K562 (cell line): ENCODE data around the gene IL18RAP. TPM values are rescaled to one million over a fixed set of nuclear protein-coding genes. Genes with fewer than 3 reads are reported as not detected.

Source experiments
- ATAC-seq: fragments of 200-7000 bp; cut with Tn5 transposase; 3 replicates; pipeline ENCODE4 v1.9.1; 2020; ENCODE audit warnings: moderate library complexity
- BruUV-seq: library from RNA; stranded (reverse); fragments of 400-500 nt; replicated peaks from 2 replicates; lab custom pipeline; 2021; lab: Mats Ljungman, UMichigan
- CTCF ChIA-PET: fragments of 300-600 bp; formaldehyde crosslinking; extraction: SDS; loops from one replicate; lab custom pipeline; 2021; ENCODE audit warnings: low intra/inter-chr PET ratio; lab: Yijun Ruan, JAX
- POLR2A ChIA-PET: fragments of 300-600, 350-650 bp; sonication (Branson Sonifier 250); formaldehyde crosslinking; extraction: SDS; loops from one replicate; lab custom pipeline; 2021; ENCODE audit warnings: antibody characterized with exemption, inconsistent platforms; lab: Yijun Ruan, JAX
- DNase-seq, 4 experiments: peaks; one replicate each; pipeline versions ENCODE4 v3.0.0 to v3.0.0-alpha.2; 2011 to 2018; ENCODE audit warnings: low spot score in 3 of 4, mixed read lengths in 3 of 4; ENCODE audit errors: extremely low read depth in 1 of 4
- FAIRE-seq: peaks from 2 replicates; lab custom pipeline; 2011; peaks lifted over from hg19 to GRCh38; lab: Jason Lieb, UNC
- H2AFZ ChIP-seq: 2 replicates; pipeline ENCODE4 v1.6.0; 2011; ENCODE audit warnings: low read depth, low read length, control low read depth, inconsistent platforms
- H3K27ac ChIP-seq: fragments of 200-600 bp; 3 replicates; pipeline ENCODE4 v1.8.0; 2011; ENCODE audit warnings: low read depth, mild to moderate bottlenecking, control low read depth, inconsistent platforms, low read length, moderate library complexity, mixed read lengths; ENCODE audit errors: extremely low read depth
- H3K27me3 ChIP-seq, 2 experiments: fragments of 300-600 bp in 1 of 2; 2 replicates in 1 of 2; 3 replicates in 1 of 2; pipeline versions ENCODE4 v1.6.0 to v1.8.0; 2011; ENCODE audit warnings: inconsistent platforms in 2 of 2, low read length in 2 of 2, mild to moderate bottlenecking in 1 of 2, mixed read lengths in 1 of 2, moderate library complexity in 1 of 2; ENCODE audit not compliant: control insufficient read depth in 2 of 2, insufficient read depth in 2 of 2
- H3K36me3 ChIP-seq: fragments of 300-600 bp; 3 replicates; pipeline ENCODE4 v1.8.0; 2011; ENCODE audit warnings: mild to moderate bottlenecking, low read length, inconsistent platforms; ENCODE audit not compliant: control insufficient read depth, insufficient read depth
- H3K4me1 ChIP-seq, 2 experiments: fragments of 200-600 bp in 1 of 2; replicated peaks in 1 of 2; 2 replicates in 1 of 2; 3 replicates in 1 of 2; pipeline versions ENCODE4 v1.5.1 to v1.8.0; 2011; ENCODE audit warnings: inconsistent platforms in 2 of 2, low read length in 2 of 2, mild to moderate bottlenecking in 1 of 2, mixed read lengths in 1 of 2, moderate library complexity in 1 of 2; ENCODE audit not compliant: control insufficient read depth in 2 of 2, insufficient read depth in 2 of 2
- H3K4me2 ChIP-seq: 2 replicates; pipeline ENCODE4 v1.6.1; 2011; ENCODE audit warnings: low read length, control low read depth, inconsistent platforms, mixed read lengths; ENCODE audit not compliant: insufficient read depth
- H3K4me3 ChIP-seq: fragments of 200-600 bp; sonication (generic), shearing (Covaris generic); 2 replicates; pipeline ENCODE4 v1.5.1; 2016; ENCODE audit warnings: control low read depth, inconsistent platforms
- H3K79me2 ChIP-seq: fragments of 200-600 bp; 3 replicates; pipeline ENCODE4 v1.8.0; 2011; ENCODE audit warnings: low read length, inconsistent platforms; ENCODE audit not compliant: control insufficient read depth, insufficient read depth
- H3K9ac ChIP-seq, 2 experiments: 2 replicates each; pipeline versions ENCODE4 v1.6.0 to v1.6.1; 2011; ENCODE audit warnings: low read depth in 2 of 2, low read length in 2 of 2, control low read depth in 1 of 2, inconsistent platforms in 1 of 2, mild to moderate bottlenecking in 1 of 2, mixed read lengths in 1 of 2; ENCODE audit not compliant: insufficient read depth in 1 of 2
- H3K9me1 ChIP-seq: one replicate; pipeline ENCODE4 v1.6.0; 2011; ENCODE audit warnings: inconsistent platforms, mild to moderate bottlenecking, low read length, moderate library complexity; ENCODE audit not compliant: control insufficient read depth, insufficient read depth
- H3K9me3 ChIP-seq: replicated peaks from 2 replicates; pipeline ENCODE4 v1.5.1; 2011; ENCODE audit warnings: low read depth, low read length, inconsistent platforms; ENCODE audit not compliant: control insufficient read depth, insufficient read depth
- H4K20me1 ChIP-seq: replicated peaks from 2 replicates; pipeline ENCODE4 v1.6.1; 2011; ENCODE audit warnings: low read length, inconsistent platforms, mixed read lengths; ENCODE audit not compliant: control insufficient read depth, insufficient read depth
- ARNT ChIP-seq, 2 experiments: fragments of 450-650 bp; IDR thresholded peaks; 2 replicates each; pipeline ENCODE4 v1.6.1; 2016; ENCODE audit warnings: mild to moderate bottlenecking in 1 of 2
- BCL6 ChIP-seq: fragments of 250-450 bp; sonication (Bioruptor Pico); IDR thresholded peaks from 2 replicates; pipeline ENCODE4 v1.4.0; 2020
- CEBPB ChIP-seq: fragments of 450-650 bp; IDR thresholded peaks from 2 replicates; pipeline ENCODE4 v1.6.1; 2016; ENCODE audit warnings: missing genetic modification characterization, missing compliant biosample characterization
- DNMT1 ChIP-seq: fragments of 450-650 bp; IDR thresholded peaks from 2 replicates; pipeline ENCODE4 v1.6.1; 2016; ENCODE audit warnings: antibody characterized with exemption, mild to moderate bottlenecking
- HMGN3 ChIP-seq: IDR thresholded peaks from 2 replicates; pipeline ENCODE4 v1.6.1; 2011; ENCODE audit warnings: borderline replicate concordance, low read depth, mild to moderate bottlenecking, mixed read lengths, low read length; ENCODE audit not compliant: insufficient read length; ENCODE audit errors: extremely low read depth
- MAFG ChIP-seq: fragments of 450-650 bp; conservative IDR thresholded peaks from 2 replicates; pipeline ENCODE4 v1.6.1; 2016; ENCODE audit warnings: missing genetic modification characterization, missing compliant biosample characterization
- RNF2 ChIP-seq: sonication (generic); IDR thresholded peaks from 2 replicates; pipeline ENCODE4 v1.6.1; 2016
- STAT5B ChIP-seq: fragments of 250-450 bp; sonication (Bioruptor Pico); IDR thresholded peaks from 2 replicates; pipeline ENCODE4 v1.8.0; 2021; ENCODE audit warnings: mild to moderate bottlenecking, inconsistent platforms
- ZNF224 ChIP-seq: sonication (generic); formaldehyde crosslinking; IDR thresholded peaks from 2 replicates; pipeline ENCODE4 v1.8.0; 2022; ENCODE audit warnings: mild to moderate bottlenecking, missing genetic modification reagents
- WGBS: fragments of 100-300 bp; shearing (Covaris generic); methylation state at CpG from one replicate; pipeline ENCODE4 v1.1.6; 2016; ENCODE audit warnings: low coverage, mixed read lengths; ENCODE audit not compliant: insufficient coverage; ENCODE audit errors: missing lambda C conversion rate; 5-methylcytosine and 5-hydroxymethylcytosine counted together
- in situ Hi-C: fragments of 300-500 bp; cut with MboI; formaldehyde crosslinking; loops from 4 replicates; pipeline ENCODE4 v1.15.0; 2018; ENCODE audit warnings: inconsistent platforms, mixed read lengths
- intact Hi-C: fragments of 100-400 bp; cut with micrococcal nuclease; formaldehyde crosslinking; loops from 2 replicates; pipeline ENCODE4 v1.14.2; 2022
- polyA plus RNA-seq, 8 experiments: library from polyadenylated mRNA; depleted of rRNA in 4 of 8; stranded (reverse) in 5 of 8; unstranded in 3 of 8; fragments of >200 nt; fragmentation: Nextera tagmentation in 2 of 8; fragmentation: Illumina TruSeq in 1 of 8; extraction: Ambion mirVana in 2 of 8; extraction: Trizol in 1 of 8; gene quantifications; 2 replicates each; pipeline versions ENCODE4 v1.2.1 to v1.2.3, GENCODE V29; 2011 to 2014; ENCODE audit warnings: inconsistent platforms in 1 of 8, missing spikeins in 1 of 8
- total RNA-seq, 7 experiments: library from RNA; depleted of rRNA in 6 of 7; stranded (reverse); fragments of >200 nt in 6 of 7; fragmentation: Illumina TruSeq in 2 of 7; extraction: Trizol in 2 of 7; gene quantifications; 2 replicates each; pipeline versions ENCODE4 v1.2.1 to v1.2.3, GENCODE V29; 2011 to 2021; ENCODE audit warnings: low replicate concordance in 1 of 7
- TF ChIP-seq, protein P1 (sequence below): sonication (generic); formaldehyde crosslinking; IDR thresholded peaks from 2 replicates; pipeline ENCODE4 v1.8.1; 2023; ENCODE audit warnings: mild to moderate bottlenecking, missing genetic modification reagents
- TF ChIP-seq, protein P2 (sequence below): IDR thresholded peaks from 2 replicates; pipeline ENCODE4 v1.6.1; 2011; ENCODE audit not compliant: insufficient read length; ENCODE audit errors: extremely low read depth
- TF ChIP-seq, protein P3 (sequence below): fragments of 450-650 bp; IDR thresholded peaks from 2 replicates; pipeline ENCODE4 v1.6.1; 2017; ENCODE audit warnings: mild to moderate bottlenecking, moderate library complexity
- TF ChIP-seq, protein P4 (sequence below): fragments of 250-450 bp; sonication (Bioruptor Pico); IDR thresholded peaks from 2 replicates; pipeline ENCODE4 v1.8.0; 2021; ENCODE audit warnings: mild to moderate bottlenecking, moderate library complexity
- TF ChIP-seq, protein P5 (sequence below): fragments of 250-450 bp; sonication (Bioruptor Pico); IDR thresholded peaks from 2 replicates; pipeline ENCODE4 v1.4.0; 2020; ENCODE audit warnings: mild to moderate bottlenecking

IL18RAP gene
- total and polyA plus RNA-seq, 9 of the 15 experiments (the other 6 are each of a cell fraction or from before 2014, with no cell fraction given) = 1.1 to 20.5 (median 5.8) TPM

DNA sequence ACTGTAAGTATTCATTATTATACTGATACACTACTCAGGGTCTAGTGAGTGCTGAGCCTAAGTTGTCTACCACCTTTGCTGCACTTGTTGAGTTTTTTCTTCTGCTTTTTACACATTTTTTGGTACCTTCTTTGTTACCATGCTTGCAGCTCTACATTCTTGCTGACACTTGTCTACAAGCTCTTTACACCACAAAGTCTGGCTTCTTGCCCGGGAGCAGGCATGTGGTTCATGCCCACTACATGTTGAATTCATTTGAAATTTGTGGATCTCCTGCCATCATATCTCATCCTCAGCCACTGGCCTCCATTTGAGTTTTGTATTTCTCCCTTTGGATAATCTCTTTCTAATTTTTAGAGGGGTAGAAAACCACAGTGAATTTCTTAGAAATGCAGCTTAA lies 37.4 kb upstream of the IL18RAP start:
- in situ Hi-C loops = no loop called here
- CTCF ChIA-PET = no interaction called here
- no peak for ATAC-seq
- no peaks in the 10 kb centered on the region for H3K9me1 ChIP-seq
- no peak overlapping the region for H3K4me3 ChIP-seq
- H3K27me3 ChIP-seq = no peaks in the 10 kb centered on the region
- TF ChIP-seq, protein P1, sequence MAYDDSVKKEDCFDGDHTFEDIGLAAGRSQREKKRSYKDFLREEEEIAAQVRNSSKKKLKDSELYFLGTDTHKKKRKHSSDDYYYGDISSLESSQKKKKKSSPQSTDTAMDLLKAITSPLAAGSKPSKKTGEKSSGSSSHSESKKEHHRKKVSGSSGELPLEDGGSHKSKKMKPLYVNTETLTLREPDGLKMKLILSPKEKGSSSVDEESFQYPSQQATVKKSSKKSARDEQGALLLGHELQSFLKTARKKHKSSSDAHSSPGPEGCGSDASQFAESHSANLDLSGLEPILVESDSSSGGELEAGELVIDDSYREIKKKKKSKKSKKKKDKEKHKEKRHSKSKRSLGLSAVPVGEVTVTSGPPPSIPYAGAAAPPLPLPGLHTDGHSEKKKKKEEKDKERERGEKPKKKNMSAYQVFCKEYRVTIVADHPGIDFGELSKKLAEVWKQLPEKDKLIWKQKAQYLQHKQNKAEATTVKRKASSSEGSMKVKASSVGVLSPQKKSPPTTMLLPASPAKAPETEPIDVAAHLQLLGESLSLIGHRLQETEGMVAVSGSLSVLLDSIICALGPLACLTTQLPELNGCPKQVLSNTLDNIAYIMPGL (CRISPR knock-in tag) = no peak
- TF ChIP-seq RNF2 = no peak
- TF ChIP-seq, protein P2, sequence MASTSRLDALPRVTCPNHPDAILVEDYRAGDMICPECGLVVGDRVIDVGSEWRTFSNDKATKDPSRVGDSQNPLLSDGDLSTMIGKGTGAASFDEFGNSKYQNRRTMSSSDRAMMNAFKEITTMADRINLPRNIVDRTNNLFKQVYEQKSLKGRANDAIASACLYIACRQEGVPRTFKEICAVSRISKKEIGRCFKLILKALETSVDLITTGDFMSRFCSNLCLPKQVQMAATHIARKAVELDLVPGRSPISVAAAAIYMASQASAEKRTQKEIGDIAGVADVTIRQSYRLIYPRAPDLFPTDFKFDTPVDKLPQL = no peak
- no peak for TF ChIP-seq CEBPB (tag)
- TF ChIP-seq, protein P3, sequence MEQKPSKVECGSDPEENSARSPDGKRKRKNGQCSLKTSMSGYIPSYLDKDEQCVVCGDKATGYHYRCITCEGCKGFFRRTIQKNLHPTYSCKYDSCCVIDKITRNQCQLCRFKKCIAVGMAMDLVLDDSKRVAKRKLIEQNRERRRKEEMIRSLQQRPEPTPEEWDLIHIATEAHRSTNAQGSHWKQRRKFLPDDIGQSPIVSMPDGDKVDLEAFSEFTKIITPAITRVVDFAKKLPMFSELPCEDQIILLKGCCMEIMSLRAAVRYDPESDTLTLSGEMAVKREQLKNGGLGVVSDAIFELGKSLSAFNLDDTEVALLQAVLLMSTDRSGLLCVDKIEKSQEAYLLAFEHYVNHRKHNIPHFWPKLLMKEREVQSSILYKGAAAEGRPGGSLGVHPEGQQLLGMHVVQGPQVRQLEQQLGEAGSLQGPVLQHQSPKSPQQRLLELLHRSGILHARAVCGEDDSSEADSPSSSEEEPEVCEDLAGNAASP = no peak
- TF ChIP-seq, protein P4, sequence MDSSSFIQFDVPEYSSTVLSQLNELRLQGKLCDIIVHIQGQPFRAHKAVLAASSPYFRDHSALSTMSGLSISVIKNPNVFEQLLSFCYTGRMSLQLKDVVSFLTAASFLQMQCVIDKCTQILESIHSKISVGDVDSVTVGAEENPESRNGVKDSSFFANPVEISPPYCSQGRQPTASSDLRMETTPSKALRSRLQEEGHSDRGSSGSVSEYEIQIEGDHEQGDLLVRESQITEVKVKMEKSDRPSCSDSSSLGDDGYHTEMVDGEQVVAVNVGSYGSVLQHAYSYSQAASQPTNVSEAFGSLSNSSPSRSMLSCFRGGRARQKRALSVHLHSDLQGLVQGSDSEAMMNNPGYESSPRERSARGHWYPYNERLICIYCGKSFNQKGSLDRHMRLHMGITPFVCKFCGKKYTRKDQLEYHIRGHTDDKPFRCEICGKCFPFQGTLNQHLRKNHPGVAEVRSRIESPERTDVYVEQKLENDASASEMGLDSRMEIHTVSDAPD (CRISPR knock-in tag) = no peak
- TF ChIP-seq STAT5B = no peak
- TF ChIP-seq ARNT (IDR thresholded peaks at IDR 0.05) = no peak
- no peak for TF ChIP-seq DNMT1
- no peak for TF ChIP-seq MAFG (tag)
- TF ChIP-seq ZNF224 (CRISPR knock-in tag) = no peak
- TF ChIP-seq BCL6 (CRISPR knock-in tag) = no peak
- TF ChIP-seq, protein P5, sequence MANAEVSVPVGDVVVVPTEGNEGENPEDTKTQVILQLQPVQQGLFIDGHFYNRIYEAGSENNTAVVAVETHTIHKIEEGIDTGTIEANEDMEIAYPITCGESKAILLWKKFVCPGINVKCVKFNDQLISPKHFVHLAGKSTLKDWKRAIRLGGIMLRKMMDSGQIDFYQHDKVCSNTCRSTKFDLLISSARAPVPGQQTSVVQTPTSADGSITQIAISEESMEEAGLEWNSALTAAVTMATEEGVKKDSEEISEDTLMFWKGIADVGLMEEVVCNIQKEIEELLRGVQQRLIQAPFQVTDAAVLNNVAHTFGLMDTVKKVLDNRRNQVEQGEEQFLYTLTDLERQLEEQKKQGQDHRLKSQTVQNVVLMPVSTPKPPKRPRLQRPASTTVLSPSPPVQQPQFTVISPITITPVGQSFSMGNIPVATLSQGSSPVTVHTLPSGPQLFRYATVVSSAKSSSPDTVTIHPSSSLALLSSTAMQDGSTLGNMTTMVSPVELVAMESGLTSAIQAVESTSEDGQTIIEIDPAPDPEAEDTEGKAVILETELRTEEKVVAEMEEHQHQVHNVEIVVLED = no peak
- no peak for TF ChIP-seq HMGN3
- TF ChIP-seq, all 486 proteins: peak for 0
- no TSS peak for BruUV-seq
- H3K9ac ChIP-seq = no peak overlapping the region
- no peak overlapping the region for H3K4me2 ChIP-seq
- H2AFZ ChIP-seq = no peak overlapping the region
- WGBS = 13% methylated on average over 1 of the region's 1 CpG
- no peak for FAIRE-seq
- H3K4me1 ChIP-seq = no peaks in the 10 kb centered on the region; a peak in 1 of 5 replicates
- H4K20me1 ChIP-seq = no peaks in the 10 kb centered on the region; the same call in 1 of the 2 replicates
- DNase-seq = no peak
- POLR2A ChIA-PET = interaction anchor here (1.6 kb wide), 1 partner anchor 11 kb away, joined by 3 read pairs; no protein-coding TSS in a partner anchor
- H3K36me3 ChIP-seq = no peaks in the 10 kb centered on the region
- no peaks in the 10 kb centered on the region; the same call in 1 of the 2 replicates for H3K9me3 ChIP-seq
- H3K79me2 ChIP-seq = no peaks in the 10 kb centered on the region
- intact Hi-C loops = no loop called here
- H3K27ac ChIP-seq = no peak overlapping the region
